ENCODE results near the gene TMEM170B.
"Not testable (repeated sequence)": the region's sequence is repeated elsewhere in the genome, so short reads cannot be mapped to it uniquely, and the experiment has no call there.

TMEM170B gene

DNA sequence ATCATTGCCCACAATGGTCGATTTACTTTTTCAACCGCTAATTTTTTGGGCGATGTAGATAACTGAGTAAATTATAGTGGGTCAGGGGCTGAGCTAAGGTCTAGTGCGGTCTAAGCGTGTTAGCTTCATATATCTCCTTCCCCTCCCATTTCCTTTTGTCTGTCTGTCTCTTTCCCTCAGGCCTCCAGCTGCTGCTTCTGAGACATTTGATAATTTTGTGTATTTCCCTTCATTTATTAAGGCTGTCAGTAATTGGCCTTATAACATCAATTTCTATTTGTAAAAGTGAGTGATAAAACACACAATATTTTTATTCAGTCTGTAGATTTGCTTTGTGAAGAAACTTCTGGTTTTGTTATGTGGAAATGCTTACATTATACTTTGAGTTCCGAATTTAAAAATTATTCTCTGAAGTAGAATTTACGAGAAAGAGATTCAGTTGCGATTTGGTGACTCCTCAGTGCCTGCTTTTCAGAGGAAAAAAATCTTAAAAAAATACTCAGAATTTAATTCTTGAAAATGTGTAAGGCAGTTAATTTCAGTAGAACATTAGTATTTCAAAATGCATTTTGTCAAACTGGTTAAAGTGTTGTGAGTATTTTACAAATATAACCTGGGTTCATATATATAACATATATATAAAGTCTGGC is 1.4 kb downstream of the TMEM170B start:
- peak overlapping the region; percentile 86 for H2AFZ ChIP-seq (ENCODE audit: low read length)
- H3K9me2 ChIP-seq (replicated peaks; ENCODE audit: low read depth, low read length) = no peaks in the 10 kb centered on the region
- peak overlapping the region; percentile 89 for H3K4me2 ChIP-seq (ENCODE audit: low read depth, low read length, poor library complexity, severe bottlenecking)
- H3K36me3 ChIP-seq (ENCODE audit: insufficient read depth, low read length) = no peaks in the 10 kb centered on the region
- TF ChIP-seq, protein P1, sequence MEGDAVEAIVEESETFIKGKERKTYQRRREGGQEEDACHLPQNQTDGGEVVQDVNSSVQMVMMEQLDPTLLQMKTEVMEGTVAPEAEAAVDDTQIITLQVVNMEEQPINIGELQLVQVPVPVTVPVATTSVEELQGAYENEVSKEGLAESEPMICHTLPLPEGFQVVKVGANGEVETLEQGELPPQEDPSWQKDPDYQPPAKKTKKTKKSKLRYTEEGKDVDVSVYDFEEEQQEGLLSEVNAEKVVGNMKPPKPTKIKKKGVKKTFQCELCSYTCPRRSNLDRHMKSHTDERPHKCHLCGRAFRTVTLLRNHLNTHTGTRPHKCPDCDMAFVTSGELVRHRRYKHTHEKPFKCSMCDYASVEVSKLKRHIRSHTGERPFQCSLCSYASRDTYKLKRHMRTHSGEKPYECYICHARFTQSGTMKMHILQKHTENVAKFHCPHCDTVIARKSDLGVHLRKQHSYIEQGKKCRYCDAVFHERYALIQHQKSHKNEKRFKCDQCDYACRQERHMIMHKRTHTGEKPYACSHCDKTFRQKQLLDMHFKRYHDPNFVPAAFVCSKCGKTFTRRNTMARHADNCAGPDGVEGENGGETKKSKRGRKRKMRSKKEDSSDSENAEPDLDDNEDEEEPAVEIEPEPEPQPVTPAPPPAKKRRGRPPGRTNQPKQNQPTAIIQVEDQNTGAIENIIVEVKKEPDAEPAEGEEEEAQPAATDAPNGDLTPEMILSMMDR (conservative IDR thresholded peaks at IDR 0.05; ENCODE audit: low read length) = no peak
- no peak for TF ChIP-seq EZH2phosphoT487 (IDR thresholded peaks at IDR 0.05; ENCODE audit: borderline replicate concordance)
- H3K4me3 ChIP-seq (ENCODE audit: low read length, poor library complexity, severe bottlenecking) = peak overlapping the region; percentile 82
- no peaks in the 10 kb centered on the region for H3K9me3 ChIP-seq (ENCODE audit: insufficient read depth, low read depth, low read length)
- H3K9ac ChIP-seq (ENCODE audit: low read depth, low read length, poor library complexity, severe bottlenecking) = peak overlapping the region; percentile 79
- peaks cover 48% of the 10 kb centered on the region for H4K20me1 ChIP-seq (ENCODE audit: insufficient read depth, low read length, poor library complexity, severe bottlenecking)
- no peaks in the 10 kb centered on the region for H3K27me3 ChIP-seq (ENCODE audit: insufficient read depth, low read length, poor library complexity, severe bottlenecking)
- no peaks in the 10 kb centered on the region for H3F3A ChIP-seq (ENCODE audit: low read depth)
- H3K4me1 ChIP-seq (ENCODE audit: insufficient read depth, low read length, poor library complexity, severe bottlenecking) = peaks cover 55% of the 10 kb centered on the region
- H3K79me2 ChIP-seq (ENCODE audit: insufficient read depth, low read length) = peaks cover 58% of the 10 kb centered on the region

DNA sequence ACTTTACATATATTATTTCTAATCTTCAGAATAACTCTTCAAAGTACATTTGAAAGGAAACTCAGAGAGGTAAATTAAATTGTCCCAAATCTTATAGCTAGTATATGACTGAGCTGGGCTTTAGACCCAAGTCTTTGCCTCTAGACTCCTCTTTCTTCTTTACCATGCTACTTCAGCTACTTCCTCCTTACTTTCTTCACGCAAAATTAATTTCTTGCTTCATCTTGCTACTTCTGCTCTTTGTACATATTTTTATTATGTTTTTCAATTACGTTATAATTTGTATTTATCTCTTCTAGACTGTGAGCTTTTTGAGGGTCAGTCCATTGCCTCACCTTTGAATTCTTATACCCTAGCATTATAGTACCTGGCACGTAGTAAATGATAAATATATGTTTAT is 5.3 kb downstream of the TMEM170B start:
- no peaks in the 10 kb centered on the region for H3K27me3 ChIP-seq (ENCODE audit: insufficient read depth, low read length, poor library complexity, severe bottlenecking)
- H2AFZ ChIP-seq (ENCODE audit: low read length) = no peak overlapping the region
- H3K9me2 ChIP-seq (replicated peaks; ENCODE audit: low read depth, low read length) = no peaks in the 10 kb centered on the region
- H3K4me2 ChIP-seq (ENCODE audit: low read depth, low read length, poor library complexity, severe bottlenecking) = peak overlapping the region; percentile 57
- no peaks in the 10 kb centered on the region for H3K9me3 ChIP-seq (ENCODE audit: insufficient read depth, low read depth, low read length)
- H3K9ac ChIP-seq (ENCODE audit: low read depth, low read length, poor library complexity, severe bottlenecking) = peak overlapping the region; percentile 12
- H4K20me1 ChIP-seq (ENCODE audit: insufficient read depth, low read length, poor library complexity, severe bottlenecking) = peaks cover 51% of the 10 kb centered on the region
- TF ChIP-seq, protein P1 (conservative IDR thresholded peaks at IDR 0.05; ENCODE audit: low read length) = no peak
- TF ChIP-seq EZH2phosphoT487 (IDR thresholded peaks at IDR 0.05; ENCODE audit: borderline replicate concordance) = no peak
- H3K4me3 ChIP-seq (ENCODE audit: low read length, poor library complexity, severe bottlenecking) = peak overlapping the region; percentile 27
- H3F3A ChIP-seq (ENCODE audit: low read depth) = no peaks in the 10 kb centered on the region
- H3K36me3 ChIP-seq (ENCODE audit: insufficient read depth, low read length) = no peaks in the 10 kb centered on the region
- H3K79me2 ChIP-seq (ENCODE audit: insufficient read depth, low read length) = peaks cover 79% of the 10 kb centered on the region
- H3K4me1 ChIP-seq (ENCODE audit: insufficient read depth, low read length, poor library complexity, severe bottlenecking) = peaks cover 65% of the 10 kb centered on the region

DNA sequence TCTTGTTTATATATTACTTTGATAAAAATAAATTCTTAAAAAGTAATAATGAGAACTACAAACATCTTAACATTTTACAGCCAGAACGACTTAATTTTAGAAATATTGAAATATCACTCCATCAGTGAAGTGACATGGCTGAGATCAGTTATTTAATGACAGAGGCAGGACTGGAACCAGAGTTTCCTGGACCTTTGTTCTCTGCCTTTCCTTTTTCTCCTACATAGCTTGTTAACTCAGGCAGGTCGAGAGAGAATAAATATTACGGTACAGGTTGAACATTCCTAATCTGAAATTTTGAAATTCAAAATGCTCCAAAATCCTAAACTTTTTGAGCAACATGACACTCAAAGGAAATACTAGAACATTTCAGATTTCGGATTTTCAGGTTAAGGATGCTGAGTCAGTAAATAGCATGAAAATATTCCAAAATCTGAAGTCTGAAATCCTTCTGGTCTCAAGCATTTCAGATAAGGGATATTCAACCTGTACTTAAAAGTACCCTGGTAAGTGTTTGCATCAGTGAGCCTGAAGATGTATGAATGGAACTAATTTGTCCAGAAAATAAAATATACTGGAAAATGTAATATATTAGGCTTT is 6.5 kb downstream of the TMEM170B start:
- H3K79me2 ChIP-seq (ENCODE audit: insufficient read depth, low read length) = peaks cover 68% of the 10 kb centered on the region
- peak overlapping the region; percentile 27 for H3K4me3 ChIP-seq (ENCODE audit: low read length, poor library complexity, severe bottlenecking)
- no peaks in the 10 kb centered on the region for H3F3A ChIP-seq (ENCODE audit: low read depth)
- H3K9me3 ChIP-seq (ENCODE audit: insufficient read depth, low read depth, low read length) = no peaks in the 10 kb centered on the region
- TF ChIP-seq EZH2phosphoT487 (IDR thresholded peaks at IDR 0.05; ENCODE audit: borderline replicate concordance) = no peak
- TF ChIP-seq, protein P1 (conservative IDR thresholded peaks at IDR 0.05; ENCODE audit: low read length) = no peak
- H3K4me2 ChIP-seq (ENCODE audit: low read depth, low read length, poor library complexity, severe bottlenecking) = peak overlapping the region; percentile 57
- no peaks in the 10 kb centered on the region for H3K27me3 ChIP-seq (ENCODE audit: insufficient read depth, low read length, poor library complexity, severe bottlenecking)
- peaks cover 62% of the 10 kb centered on the region for H3K4me1 ChIP-seq (ENCODE audit: insufficient read depth, low read length, poor library complexity, severe bottlenecking)
- no peak overlapping the region for H2AFZ ChIP-seq (ENCODE audit: low read length)
- H4K20me1 ChIP-seq (ENCODE audit: insufficient read depth, low read length, poor library complexity, severe bottlenecking) = peaks cover 44% of the 10 kb centered on the region
- H3K9ac ChIP-seq (ENCODE audit: low read depth, low read length, poor library complexity, severe bottlenecking) = peak overlapping the region; percentile 5
- no peaks in the 10 kb centered on the region for H3K36me3 ChIP-seq (ENCODE audit: insufficient read depth, low read length)
- no peaks in the 10 kb centered on the region for H3K9me2 ChIP-seq (replicated peaks; ENCODE audit: low read depth, low read length)

- H3K36me3 ChIP-seq (ENCODE audit: insufficient read depth, low read length); H3K9me2 ChIP-seq (replicated peaks; ENCODE audit: low read depth, low read length); H2AFZ ChIP-seq (ENCODE audit: low read length); H3F3A ChIP-seq (ENCODE audit: low read depth); H3K9ac ChIP-seq (ENCODE audit: low read depth, low read length, poor library complexity, severe bottlenecking); H3K4me2 ChIP-seq (ENCODE audit: low read depth, low read length, poor library complexity, severe bottlenecking); H3K27me3 ChIP-seq (ENCODE audit: insufficient read depth, low read length, poor library complexity, severe bottlenecking); H3K9me3 ChIP-seq (ENCODE audit: insufficient read depth, low read depth, low read length); H3K4me3 ChIP-seq (ENCODE audit: low read length, poor library complexity, severe bottlenecking): not testable (repeated sequence)
- peaks cover 51% of the 10 kb centered on the region for H3K4me1 ChIP-seq (ENCODE audit: insufficient read depth, low read length, poor library complexity, severe bottlenecking)
- H4K20me1 ChIP-seq (ENCODE audit: insufficient read depth, low read length, poor library complexity, severe bottlenecking) = peaks cover 13% of the 10 kb centered on the region
- peaks cover 38% of the 10 kb centered on the region for H3K79me2 ChIP-seq (ENCODE audit: insufficient read depth, low read length)
These were observed 10.3 kb downstream of the TMEM170B start for GRCh38 chr6:11547846-11548245.

DNA sequence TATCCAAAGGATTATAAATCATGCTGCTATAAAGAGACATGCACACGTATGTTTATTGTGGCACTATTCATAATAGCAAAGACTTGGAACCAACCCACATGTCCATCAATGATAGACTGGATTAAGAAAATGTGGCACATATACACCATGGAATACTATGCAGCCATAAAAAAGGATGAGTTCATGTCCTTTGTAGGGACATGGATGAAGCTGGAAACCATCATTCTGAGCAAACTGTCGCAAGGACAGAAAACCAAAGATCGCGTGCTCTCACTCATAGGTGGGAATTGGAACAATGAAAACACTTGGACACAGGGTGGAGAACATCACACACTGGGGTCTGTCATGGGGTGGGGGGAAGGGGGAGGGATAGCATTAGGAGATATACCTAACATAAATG is 11.0 kb downstream of the TMEM170B start:
- not testable (repeated sequence) for H3K4me2 ChIP-seq (ENCODE audit: low read depth, low read length, poor library complexity, severe bottlenecking); H3K9ac ChIP-seq (ENCODE audit: low read depth, low read length, poor library complexity, severe bottlenecking); H3K4me3 ChIP-seq (ENCODE audit: low read length, poor library complexity, severe bottlenecking); H3K9me2 ChIP-seq (replicated peaks; ENCODE audit: low read depth, low read length); H3K9me3 ChIP-seq (ENCODE audit: insufficient read depth, low read depth, low read length); H3K27me3 ChIP-seq (ENCODE audit: insufficient read depth, low read length, poor library complexity, severe bottlenecking); H3F3A ChIP-seq (ENCODE audit: low read depth); H3K36me3 ChIP-seq (ENCODE audit: insufficient read depth, low read length); H4K20me1 ChIP-seq (ENCODE audit: insufficient read depth, low read length, poor library complexity, severe bottlenecking); H2AFZ ChIP-seq (ENCODE audit: low read length)
- Histone ChIP-seq H3K4me1 (ENCODE audit: insufficient read depth, low read length, poor library complexity, severe bottlenecking) (peaks cover 50% of the 10 kb centered on the region), H3K79me2 (ENCODE audit: insufficient read depth, low read length) (peaks cover 34% of the 10 kb centered on the region)

Data from Loucy (cell line).